ENCODE data around the gene SLC39A5. TPM values are rescaled to one million over a fixed set of nuclear protein-coding genes. Genes with fewer than 3 reads are reported as not detected.
A peak's percentile ranks its signal among the peaks of the same experiment; 100 is the strongest.

SLC39A5 gene
- total and polyA plus RNA-seq, 2 donors = 0.24 to 0.30 TPM

DNA sequence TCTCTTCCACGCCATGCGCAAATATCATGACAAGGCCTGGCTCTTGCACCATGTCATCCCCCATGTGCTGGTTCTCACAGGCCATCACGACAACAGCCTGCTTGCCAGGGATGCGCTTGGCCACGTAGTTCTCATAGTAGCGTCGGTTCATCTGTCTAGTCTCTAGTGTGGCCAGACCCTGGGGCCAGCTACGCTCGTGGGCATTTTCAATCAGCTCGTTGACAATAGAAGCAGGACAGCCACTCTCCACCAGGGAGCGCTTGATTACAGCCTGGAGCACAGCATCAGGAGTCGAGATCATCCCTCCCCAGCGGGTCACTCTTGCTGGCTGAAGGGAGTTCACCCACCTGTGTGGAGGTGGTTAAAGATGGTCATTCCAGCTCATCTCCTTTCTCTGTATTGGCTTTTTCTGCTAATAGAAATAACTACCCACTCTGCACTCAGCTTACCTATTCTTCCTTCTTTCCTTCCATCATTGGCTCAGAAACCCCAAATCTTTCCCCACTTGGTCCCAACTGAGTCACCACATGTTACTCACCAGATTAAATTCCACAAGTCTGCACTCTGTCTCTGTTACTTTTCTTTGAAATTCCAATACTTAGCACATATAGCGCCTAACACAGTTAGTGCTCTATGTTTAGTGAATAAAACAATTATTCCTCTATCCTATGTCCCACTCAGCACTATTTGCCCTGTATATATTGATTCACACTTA lies 23.2 kb upstream of the SLC39A5 start:
- Histone ChIP-seq H3K27ac (ENCODE audit: low read depth in 1 of 2, low read length in 1 of 2) (no peak overlapping the region), H3K36me3 (ENCODE audit: control insufficient read depth in 2 of 2, insufficient read depth in 2 of 2, low read length in 1 of 2) (peaks cover 41 to 64% of the 10 kb centered on the region in 2 donors), H3K9me3 (ENCODE audit: control insufficient read depth in 2 of 2, insufficient read depth in 1 of 2, low read length in 1 of 2) (no peaks in the 10 kb centered on the region), H3K4me1 (ENCODE audit: control insufficient read depth in 2 of 2, insufficient read depth in 2 of 2, low read length in 2 of 2) (no peaks in the 10 kb centered on the region), H3K4me3 (ENCODE audit: low read length in 2 of 2) (no peak overlapping the region), H3K27me3 (ENCODE audit: control insufficient read depth in 2 of 2, insufficient read depth in 1 of 2, low read length in 1 of 2) (no peaks in the 10 kb centered on the region)
- WGBS = 91% methylated on average over 14 of the region's 14 CpGs
- DNase-seq (ENCODE audit: low read depth in 6 of 9, low spot score in 9 of 9) = peak in 1 of 9 donors; percentile 41

GRCh38 chr12:56208006-56208405 lies 21.8 kb upstream of the SLC39A5 start:
- H3K4me3 ChIP-seq (ENCODE audit: low read length in 2 of 2) = no peak overlapping the region
- H3K27ac ChIP-seq (ENCODE audit: low read depth in 1 of 2, low read length in 1 of 2) = no peak overlapping the region
- no peak for DNase-seq (ENCODE audit: low read depth in 6 of 9, low spot score in 9 of 9)
- H3K9me3 ChIP-seq (ENCODE audit: control insufficient read depth in 2 of 2, insufficient read depth in 1 of 2, low read length in 1 of 2) = no peaks in the 10 kb centered on the region
- WGBS = 97% methylated on average over 6 of the region's 6 CpGs
- no peaks in the 10 kb centered on the region for H3K4me1 ChIP-seq (ENCODE audit: control insufficient read depth in 2 of 2, insufficient read depth in 2 of 2, low read length in 2 of 2)
- peaks cover 51 to 78% of the 10 kb centered on the region in 2 donors for H3K36me3 ChIP-seq (ENCODE audit: control insufficient read depth in 2 of 2, insufficient read depth in 2 of 2, low read length in 1 of 2)
- no peaks in the 10 kb centered on the region for H3K27me3 ChIP-seq (ENCODE audit: control insufficient read depth in 2 of 2, insufficient read depth in 1 of 2, low read length in 1 of 2)

- 98% methylated on average over 1 of the region's 1 CpG for WGBS
- Histone ChIP-seq H3K4me3 (ENCODE audit: low read length in 2 of 2) (no peak overlapping the region), H3K4me1 (ENCODE audit: control insufficient read depth in 2 of 2, insufficient read depth in 2 of 2, low read length in 2 of 2) (no peaks in the 10 kb centered on the region), H3K27ac (ENCODE audit: low read depth in 1 of 2, low read length in 1 of 2) (no peak overlapping the region), H3K36me3 (ENCODE audit: control insufficient read depth in 2 of 2, insufficient read depth in 2 of 2, low read length in 1 of 2) (peaks cover 60 to 72% of the 10 kb centered on the region in 2 donors), H3K9me3 (ENCODE audit: control insufficient read depth in 2 of 2, insufficient read depth in 1 of 2, low read length in 1 of 2) (no peaks in the 10 kb centered on the region), H3K27me3 (ENCODE audit: control insufficient read depth in 2 of 2, insufficient read depth in 1 of 2, low read length in 1 of 2) (no peaks in the 10 kb centered on the region)
- DNase-seq (ENCODE audit: low read depth in 6 of 9, low spot score in 9 of 9) = no peak
These were observed 17.5 kb upstream of the SLC39A5 start for GRCh38 chr12:56212361-56212760.

GRCh38 chr12:56213878-56214277 lies 16.0 kb upstream of the SLC39A5 start:
- Histone ChIP-seq H3K36me3 (ENCODE audit: control insufficient read depth in 2 of 2, insufficient read depth in 2 of 2, low read length in 1 of 2) (peaks cover 51 to 59% of the 10 kb centered on the region in 2 donors), H3K27me3 (ENCODE audit: control insufficient read depth in 2 of 2, insufficient read depth in 1 of 2, low read length in 1 of 2) (no peaks in the 10 kb centered on the region), H3K4me3 (ENCODE audit: low read length in 2 of 2) (no peak overlapping the region), H3K9me3 (ENCODE audit: control insufficient read depth in 2 of 2, insufficient read depth in 1 of 2, low read length in 1 of 2) (no peaks in the 10 kb centered on the region), H3K4me1 (ENCODE audit: control insufficient read depth in 2 of 2, insufficient read depth in 2 of 2, low read length in 2 of 2) (no peaks in the 10 kb centered on the region), H3K27ac (ENCODE audit: low read depth in 1 of 2, low read length in 1 of 2) (no peak overlapping the region)
- DNase-seq (ENCODE audit: low read depth in 6 of 9, low spot score in 9 of 9) = no peak
- WGBS = 98% methylated on average over 5 of the region's 5 CpGs

DNA sequence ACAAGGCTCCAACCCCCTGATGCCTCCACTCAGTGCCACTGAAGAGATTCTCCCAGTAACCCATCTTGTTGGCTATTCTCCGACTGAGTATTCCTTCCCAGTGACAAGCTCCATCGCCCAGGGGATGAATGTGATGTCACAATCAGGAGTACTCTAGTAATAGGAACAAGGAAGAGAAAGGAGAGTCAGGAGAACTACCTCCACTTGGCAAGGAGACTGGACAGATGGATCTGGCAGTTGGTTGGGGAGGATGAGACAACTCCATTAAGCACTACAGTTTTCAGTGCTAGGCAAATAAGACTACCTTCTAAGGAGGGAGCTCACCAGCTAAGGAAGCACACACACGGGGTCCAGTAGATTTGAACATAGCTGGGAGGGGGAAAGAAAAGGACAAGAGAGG lies 13.4 kb upstream of the SLC39A5 start:
- WGBS = 98% methylated on average over 3 of the region's 3 CpGs
- Histone ChIP-seq H3K27ac (ENCODE audit: low read depth in 1 of 2, low read length in 1 of 2) (no peak overlapping the region), H3K36me3 (ENCODE audit: control insufficient read depth in 2 of 2, insufficient read depth in 2 of 2, low read length in 1 of 2) (peaks cover 36 to 39% of the 10 kb centered on the region in 2 donors), H3K4me1 (ENCODE audit: control insufficient read depth in 2 of 2, insufficient read depth in 2 of 2, low read length in 2 of 2) (peaks cover 6 to 14% of the 10 kb centered on the region in 2 donors), H3K27me3 (ENCODE audit: control insufficient read depth in 2 of 2, insufficient read depth in 1 of 2, low read length in 1 of 2) (no peaks in the 10 kb centered on the region), H3K9me3 (ENCODE audit: control insufficient read depth in 2 of 2, insufficient read depth in 1 of 2, low read length in 1 of 2) (no peaks in the 10 kb centered on the region), H3K4me3 (ENCODE audit: low read length in 2 of 2) (no peak overlapping the region)
- no peak for DNase-seq (ENCODE audit: low read depth in 6 of 9, low spot score in 9 of 9)

DNA sequence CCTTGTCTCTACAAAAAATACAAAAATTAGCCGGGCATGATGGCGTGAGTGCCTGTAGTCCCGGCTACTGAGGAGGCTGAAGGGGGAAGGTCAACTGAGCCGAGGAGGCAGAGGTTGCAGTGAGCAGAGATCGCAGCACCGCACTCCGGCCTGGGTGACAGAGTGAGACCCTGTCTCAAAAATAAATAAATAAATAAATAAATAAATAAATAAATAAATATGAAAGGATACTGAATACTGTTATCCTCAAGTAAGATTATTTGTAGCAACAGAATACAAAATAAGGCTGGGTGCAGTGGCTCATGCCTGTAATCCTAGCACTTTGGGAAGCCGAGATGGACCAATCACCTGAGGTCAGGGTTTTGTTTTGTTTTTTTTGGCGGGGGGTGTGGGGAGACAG lies 10.0 kb upstream of the SLC39A5 start:
- Histone ChIP-seq H3K4me3 (ENCODE audit: low read length in 2 of 2) (no peak overlapping the region), H3K27me3 (ENCODE audit: control insufficient read depth in 2 of 2, insufficient read depth in 1 of 2, low read length in 1 of 2) (no peaks in the 10 kb centered on the region), H3K27ac (ENCODE audit: low read depth in 1 of 2, low read length in 1 of 2) (no peak overlapping the region), H3K9me3 (ENCODE audit: control insufficient read depth in 2 of 2, insufficient read depth in 1 of 2, low read length in 1 of 2) (peaks cover 0 to 6% of the 10 kb centered on the region in 2 donors), H3K4me1 (ENCODE audit: control insufficient read depth in 2 of 2, insufficient read depth in 2 of 2, low read length in 2 of 2) (peaks cover 14 to 37% of the 10 kb centered on the region in 2 donors), H3K36me3 (ENCODE audit: control insufficient read depth in 2 of 2, insufficient read depth in 2 of 2, low read length in 1 of 2) (peaks cover 9 to 12% of the 10 kb centered on the region in 2 donors)
- 97% methylated on average over 9 of the region's 9 CpGs for WGBS
- DNase-seq (ENCODE audit: low read depth in 6 of 9, low spot score in 9 of 9) = no peak

GRCh38 chr12:56220611-56221231 lies 9.1 kb upstream of the SLC39A5 start:
- Histone ChIP-seq H3K27me3 (ENCODE audit: control insufficient read depth in 2 of 2, insufficient read depth in 1 of 2, low read length in 1 of 2) (no peaks in the 10 kb centered on the region), H3K4me3 (ENCODE audit: low read length in 2 of 2) (peak overlapping the region; percentile 74 to 95), H3K9me3 (ENCODE audit: control insufficient read depth in 2 of 2, insufficient read depth in 1 of 2, low read length in 1 of 2) (peaks cover 0 to 6% of the 10 kb centered on the region in 2 donors), H3K36me3 (ENCODE audit: control insufficient read depth in 2 of 2, insufficient read depth in 2 of 2, low read length in 1 of 2) (peaks cover 6 to 7% of the 10 kb centered on the region in 2 donors), H3K27ac (ENCODE audit: low read depth in 1 of 2, low read length in 1 of 2) (peak overlapping the region; percentile 60 to 87), H3K4me1 (ENCODE audit: control insufficient read depth in 2 of 2, insufficient read depth in 2 of 2, low read length in 2 of 2) (peaks cover 14 to 38% of the 10 kb centered on the region in 2 donors)
- peak in 2 of 9 donors; percentile 13 to 22 for DNase-seq (ENCODE audit: low read depth in 6 of 9, low spot score in 9 of 9)
- 4% methylated on average over 10 of the region's 10 CpGs for WGBS

GRCh38 chr12:56221232-56221756 lies 8.6 kb upstream of the SLC39A5 start:
- under 1% methylated on average over 21 of the region's 21 CpGs for WGBS
- Histone ChIP-seq H3K27me3 (ENCODE audit: control insufficient read depth in 2 of 2, insufficient read depth in 1 of 2, low read length in 1 of 2) (no peaks in the 10 kb centered on the region), H3K27ac (ENCODE audit: low read depth in 1 of 2, low read length in 1 of 2) (peak overlapping the region; percentile 87 to 98), H3K9me3 (ENCODE audit: control insufficient read depth in 2 of 2, insufficient read depth in 1 of 2, low read length in 1 of 2) (peaks cover 0 to 6% of the 10 kb centered on the region in 2 donors), H3K4me1 (ENCODE audit: control insufficient read depth in 2 of 2, insufficient read depth in 2 of 2, low read length in 2 of 2) (peaks cover 14 to 38% of the 10 kb centered on the region in 2 donors), H3K36me3 (ENCODE audit: control insufficient read depth in 2 of 2, insufficient read depth in 2 of 2, low read length in 1 of 2) (peaks cover 3 to 4% of the 10 kb centered on the region in 2 donors), H3K4me3 (ENCODE audit: low read length in 2 of 2) (peak overlapping the region; percentile 74 to 95)
- DNase-seq (ENCODE audit: low read depth in 6 of 9, low spot score in 9 of 9) = no peak

All from thymus (tissue), 11 donors.